Thyroid gland (tissue), 4 donors: ENCODE measurements around the gene DUSP5.

ENCODE experiments used
- POLR2A ChIP-seq, 2 donors: fragments of 450-650 bp; IDR thresholded peaks; one replicate each; pipeline ENCODE4 v1.6.1; 2017; ENCODE audit warnings: antibody characterized with exemption in 2 of 2, mild to moderate bottlenecking in 2 of 2, moderate library complexity in 1 of 2
- TF ChIP-seq, protein P1 (sequence below), 6 experiments: fragments of 200-600 bp in 3 of 6; fragments of 450-650 bp in 3 of 6; sonication (generic) in 3 of 6; IDR thresholded peaks; one replicate each; pipeline ENCODE4 v1.5.1; 2016 to 2019; ENCODE audit warnings: antibody characterized with exemption in 6 of 6, mild to moderate bottlenecking in 2 of 6, inconsistent platforms in 1 of 6, moderate library complexity in 1 of 6

DNA sequence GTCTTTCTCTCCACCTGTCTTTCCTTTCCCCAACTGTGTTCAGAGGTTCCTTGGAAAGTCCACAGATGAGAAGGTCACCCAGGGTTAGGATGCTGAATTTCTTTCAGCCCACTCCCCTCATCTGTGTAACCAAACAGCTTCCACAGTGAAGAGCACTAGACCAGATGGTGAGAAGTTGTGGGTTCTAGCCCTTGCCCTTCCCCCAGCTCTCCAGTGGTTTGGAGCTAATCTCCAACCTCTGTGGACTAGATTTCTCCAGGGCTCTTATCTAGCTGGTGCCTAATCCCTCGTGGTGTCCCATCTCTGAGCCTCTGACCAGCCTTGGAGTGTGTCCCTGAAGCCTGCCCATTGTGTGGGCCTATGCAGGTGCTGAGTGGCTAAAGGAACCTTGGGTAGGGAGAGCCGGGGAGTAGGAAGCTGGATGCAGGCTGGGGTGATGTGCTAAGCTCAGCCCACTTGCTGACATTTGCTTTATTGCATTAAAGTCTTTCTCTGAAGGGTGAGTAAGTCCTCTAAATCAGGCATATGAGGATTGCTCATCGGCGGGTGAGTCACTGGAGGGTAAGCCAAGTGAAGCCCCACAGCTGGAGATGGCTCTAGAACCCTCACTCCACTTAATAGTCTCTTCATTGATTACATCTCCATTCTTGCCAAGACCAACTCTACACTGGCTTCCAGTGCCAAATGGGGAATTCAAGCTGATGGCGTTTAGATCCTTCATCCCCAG, 14.9 kb downstream of the DUSP5 start:
- TF ChIP-seq, protein P1, sequence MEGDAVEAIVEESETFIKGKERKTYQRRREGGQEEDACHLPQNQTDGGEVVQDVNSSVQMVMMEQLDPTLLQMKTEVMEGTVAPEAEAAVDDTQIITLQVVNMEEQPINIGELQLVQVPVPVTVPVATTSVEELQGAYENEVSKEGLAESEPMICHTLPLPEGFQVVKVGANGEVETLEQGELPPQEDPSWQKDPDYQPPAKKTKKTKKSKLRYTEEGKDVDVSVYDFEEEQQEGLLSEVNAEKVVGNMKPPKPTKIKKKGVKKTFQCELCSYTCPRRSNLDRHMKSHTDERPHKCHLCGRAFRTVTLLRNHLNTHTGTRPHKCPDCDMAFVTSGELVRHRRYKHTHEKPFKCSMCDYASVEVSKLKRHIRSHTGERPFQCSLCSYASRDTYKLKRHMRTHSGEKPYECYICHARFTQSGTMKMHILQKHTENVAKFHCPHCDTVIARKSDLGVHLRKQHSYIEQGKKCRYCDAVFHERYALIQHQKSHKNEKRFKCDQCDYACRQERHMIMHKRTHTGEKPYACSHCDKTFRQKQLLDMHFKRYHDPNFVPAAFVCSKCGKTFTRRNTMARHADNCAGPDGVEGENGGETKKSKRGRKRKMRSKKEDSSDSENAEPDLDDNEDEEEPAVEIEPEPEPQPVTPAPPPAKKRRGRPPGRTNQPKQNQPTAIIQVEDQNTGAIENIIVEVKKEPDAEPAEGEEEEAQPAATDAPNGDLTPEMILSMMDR (IDR thresholded peaks at IDR 0.05), result no peak
- TF ChIP-seq POLR2A (IDR thresholded peaks at IDR 0.05), result no peak
